A549 (cell line): ENCODE results near the gene ARMC9. TPM values are rescaled to one million over a fixed set of nuclear protein-coding genes. Genes with fewer than 3 reads are reported as not detected.
"Not testable (repeated sequence)": the region's sequence is repeated elsewhere in the genome, so short reads cannot be mapped to it uniquely, and the experiment has no call there.

ENCODE experiments used
- ATAC-seq, 2 experiments: fragments of 200-7000 bp in 1 of 2; fragments of >200 bp in 1 of 2; cut with Nextera tagmentation in 1 of 2; cut with Tn5 transposase in 1 of 2; 3 replicates each; pipeline versions ENCODE4 v1.8.0 to v1.9.1; 2018 to 2020; ENCODE audit warnings: mild to moderate bottlenecking in 1 of 2, moderate library complexity in 1 of 2
- CTCF ChIA-PET: fragments of 300-600 bp; sonication (Branson Sonifier 250); formaldehyde crosslinking; extraction: SDS; loops from one replicate; lab custom pipeline; 2021; ENCODE audit warnings: antibody characterized with exemption, inconsistent platforms; lab: Yijun Ruan, JAX
- POLR2A ChIA-PET: fragments of 350-600 bp; formaldehyde crosslinking; extraction: SDS; loops from one replicate; lab custom pipeline; 2021; ENCODE audit warnings: antibody characterized with exemption, inconsistent platforms; lab: Yijun Ruan, JAX
- DNase-seq, 2 experiments: peaks; one replicate each; pipeline versions ENCODE4 v3.0.0 to v3.0.0-alpha.2; 2011 to 2016; ENCODE audit warnings: low read depth in 1 of 2, low spot score in 1 of 2
- FAIRE-seq: peaks from 2 replicates; lab custom pipeline; 2011; peaks lifted over from hg19 to GRCh38; lab: Jason Lieb, UNC
- H3K27ac ChIP-seq, 2 experiments: fragments of >200 bp; sonication (Bioruptor Twin); formaldehyde crosslinking; 3 replicates each; pipeline ENCODE4 v1.5.1; 2016 to 2017
- H3K4me1 ChIP-seq: fragments of >200 bp; sonication (Bioruptor Twin); formaldehyde crosslinking; 3 replicates; pipeline ENCODE4 v1.6.1; 2016
- H3K4me2 ChIP-seq: fragments of >200 bp; sonication (Bioruptor Twin); formaldehyde crosslinking; 3 replicates; pipeline ENCODE4 v1.6.1; 2016
- H3K4me3 ChIP-seq: fragments of >200 bp; sonication (Bioruptor Twin); formaldehyde crosslinking; 3 replicates; pipeline ENCODE4 v1.5.1; 2016
- H3K9me3 ChIP-seq: fragments of >200 bp; sonication (Bioruptor Twin); formaldehyde crosslinking; 3 replicates; pipeline ENCODE4 v1.6.1; 2016
- CBX2 ChIP-seq: fragments of 200-600 bp; sonication (generic); IDR thresholded peaks from 2 replicates; pipeline ENCODE4 v1.6.1; 2016; ENCODE audit warnings: low read depth, mild to moderate bottlenecking, borderline replicate concordance
- CEBPB ChIP-seq, 2 experiments: fragments of >200 bp in 1 of 2; sonication (Bioruptor Twin) in 1 of 2; formaldehyde crosslinking in 1 of 2; IDR thresholded peaks; 2 replicates each; pipeline ENCODE4 v1.6.1; 2012 to 2016
- CHD2 ChIP-seq: fragments of 150-350 bp; IDR thresholded peaks from 2 replicates; pipeline ENCODE4 v1.6.1; 2014; ENCODE audit warnings: low read length; ENCODE audit not compliant: partially characterized antibody
- E2F6 ChIP-seq: IDR thresholded peaks from 2 replicates; pipeline ENCODE4 v1.6.1; 2012; ENCODE audit warnings: low read depth, borderline replicate concordance
- EHF ChIP-seq: fragments of 250-450 bp; sonication (Bioruptor Pico); IDR thresholded peaks from 2 replicates; pipeline ENCODE4 v1.5.0; 2020; ENCODE audit warnings: mild to moderate bottlenecking
- EP300 ChIP-seq, 2 experiments: fragments of >200 bp; sonication (Bioruptor Twin); formaldehyde crosslinking; IDR thresholded peaks; 2 replicates in 1 of 2; 3 replicates in 1 of 2; pipeline ENCODE4 v1.6.1; 2016 to 2017
- FOSL2 ChIP-seq, 2 experiments: fragments of 450-650 bp in 1 of 2; fragments of >200 bp in 1 of 2; sonication (Bioruptor Twin) in 1 of 2; formaldehyde crosslinking; IDR thresholded peaks; 2 replicates each; pipeline versions ENCODE4 v1.5.0 to v1.6.1; 2016 to 2020; ENCODE audit warnings: mild to moderate bottlenecking in 1 of 2, moderate library complexity in 1 of 2
- HES2 ChIP-seq: fragments of >200 bp; sonication (Bioruptor Twin); formaldehyde crosslinking; IDR thresholded peaks from 2 replicates; pipeline ENCODE4 v1.6.1; 2016
- HEYL ChIP-seq: fragments of 250-450 bp; sonication (Bioruptor Pico); IDR thresholded peaks from 2 replicates; pipeline ENCODE4 v1.8.0; 2021; ENCODE audit warnings: mild to moderate bottlenecking, moderate library complexity
- HMGXB4 ChIP-seq: fragments of 250-450 bp; sonication (Bioruptor Pico); IDR thresholded peaks from 2 replicates; pipeline ENCODE4 v1.5.0; 2021; ENCODE audit warnings: mild to moderate bottlenecking, moderate library complexity, borderline replicate concordance
- JUNB ChIP-seq: fragments of >200 bp; sonication (Bioruptor Twin); formaldehyde crosslinking; IDR thresholded peaks from 2 replicates; pipeline ENCODE4 v1.6.1; 2016
- KDM1A ChIP-seq: fragments of 200-600 bp; sonication (generic); IDR thresholded peaks from 2 replicates; pipeline ENCODE4 v1.6.1; 2016; ENCODE audit warnings: low read depth, mild to moderate bottlenecking
- KDM5A ChIP-seq: fragments of 200-600 bp; sonication (generic); IDR thresholded peaks from 2 replicates; pipeline ENCODE4 v1.6.1; 2016; ENCODE audit warnings: antibody characterized with exemption, mild to moderate bottlenecking
- MAZ ChIP-seq: fragments of 150-350 bp; IDR thresholded peaks from 2 replicates; pipeline ENCODE4 v1.6.1; 2014; ENCODE audit warnings: antibody characterized with exemption, low read depth, low read length, borderline replicate concordance
- NFE2L2 ChIP-seq: fragments of 150-350 bp; conservative IDR thresholded peaks from 2 replicates; pipeline ENCODE4 v1.6.1; 2014; ENCODE audit warnings: low read length
- NPAS2 ChIP-seq: fragments of 250-450 bp; sonication (Bioruptor Pico); IDR thresholded peaks from 2 replicates; pipeline ENCODE4 v1.8.0; 2022; ENCODE audit warnings: mild to moderate bottlenecking, moderate library complexity, borderline replicate concordance
- RAD21 ChIP-seq, 2 experiments: fragments of >200 bp in 1 of 2; sonication (Bioruptor Twin) in 1 of 2; formaldehyde crosslinking in 1 of 2; IDR thresholded peaks in 1 of 2; conservative IDR thresholded peaks in 1 of 2; 2 replicates in 1 of 2; 3 replicates in 1 of 2; pipeline ENCODE4 v1.6.1; 2012 to 2018; ENCODE audit warnings: inconsistent platforms in 1 of 2
- TFCP2L1 ChIP-seq: fragments of 250-450 bp; sonication (Bioruptor Pico); IDR thresholded peaks from 2 replicates; pipeline ENCODE4 v1.5.0; 2021; ENCODE audit warnings: mild to moderate bottlenecking
- TP53 ChIP-seq: fragments of 250-450 bp; sonication (Bioruptor Pico); IDR thresholded peaks from 2 replicates; pipeline ENCODE4 v1.5.0; 2021; ENCODE audit warnings: mild to moderate bottlenecking, moderate library complexity
- ZC3H11A ChIP-seq: fragments of 450-650 bp; IDR thresholded peaks from 2 replicates; pipeline ENCODE4 v1.6.1; 2014; ENCODE audit warnings: antibody characterized with exemption, mild to moderate bottlenecking
- ZFP36 ChIP-seq: fragments of 450-650 bp; IDR thresholded peaks from 2 replicates; pipeline ENCODE4 v1.6.1; 2014; ENCODE audit warnings: borderline replicate concordance; ENCODE audit not compliant: partially characterized antibody
- WGBS: methylation state at CpG from one replicate; pipeline ENCODE4 v1.1.6; 2017; ENCODE audit errors: missing lambda C conversion rate; 5-methylcytosine and 5-hydroxymethylcytosine counted together
- polyA plus RNA-seq, 4 experiments: library from polyadenylated mRNA; depleted of rRNA in 3 of 4; stranded (reverse); fragments of >200 nt; fragmentation: RNase III in 1 of 4; extraction: RNeasy Plus Mini Kit Qiagen cat#74134 plus additional on column Dnase treatment in 1 of 4; gene quantifications; 2 replicates in 3 of 4; 3 replicates in 1 of 4; pipeline ENCODE4 v1.2.3, GENCODE V29; 2011 to 2017
- TF ChIP-seq, protein P1 (sequence below): fragments of 250-450 bp; sonication (Bioruptor Pico); IDR thresholded peaks from 2 replicates; pipeline ENCODE4 v1.5.0; 2020; ENCODE audit warnings: low read depth, mild to moderate bottlenecking, moderate library complexity
- TF ChIP-seq, protein P2 (sequence below): IDR thresholded peaks from 2 replicates; pipeline ENCODE4 v1.6.1; 2012
- TF ChIP-seq, protein P3 (sequence below): fragments of >200 bp; sonication (Bioruptor Twin); formaldehyde crosslinking; IDR thresholded peaks from 3 replicates; pipeline ENCODE4 v1.6.1; 2016
- TF ChIP-seq, protein P4 (sequence below): fragments of 450-650 bp; IDR thresholded peaks from 2 replicates; pipeline ENCODE4 v1.6.1; 2014; ENCODE audit warnings: antibody characterized with exemption

Gene ARMC9
- polyA plus RNA-seq, 2 of the 4 experiments (the other 2 are of a cell fraction) = 12.0 to 14.1 TPM

DNA sequence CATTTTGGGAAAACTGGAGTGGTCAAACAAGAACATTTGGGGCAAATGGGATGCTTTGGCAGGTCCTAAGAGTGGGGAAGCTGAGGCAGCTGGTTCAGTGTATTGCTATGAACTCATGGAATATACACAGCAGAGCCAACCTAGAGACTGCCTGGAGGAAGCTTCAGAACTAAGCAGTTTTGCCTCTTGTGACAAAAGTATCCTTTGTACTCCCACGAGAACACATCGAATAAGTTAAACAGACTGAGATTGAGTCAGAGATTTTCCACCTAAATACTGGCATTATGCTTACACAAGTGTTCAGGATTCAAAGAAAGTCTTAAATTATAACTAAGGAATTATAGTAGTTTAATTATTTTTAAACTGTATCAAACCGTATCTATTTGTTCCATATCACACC is 5.2 kb upstream of the ARMC9 start:
- Histone ChIP-seq H3K4me2 (no peak overlapping the region), H3K27ac (no peak overlapping the region), H3K4me3 (no peak overlapping the region)
- POLR2A ChIA-PET = no interaction called here
- TF ChIP-seq JUNB (no peak), EHF (CRISPR knock-in tag) (no peak), FOSL2 (IDR thresholded peaks at IDR 0.05) (no peak), FOSL2 (CRISPR knock-in tag; IDR thresholded peaks at IDR 0.05) (no peak), EP300 (IDR thresholded peaks at IDR 0.05) (no peak), KDM5A (no peak), ZFP36 (no peak), CHD2 (no peak), E2F6 (no peak), RAD21 (conservative IDR thresholded peaks at IDR 0.05 in 1 of 2, IDR thresholded peaks at IDR 0.05 in 1 of 2) (no peak), CEBPB (IDR thresholded peaks at IDR 0.05) (no peak), TFCP2L1 (CRISPR knock-in tag) (no peak), MAZ (no peak), TP53 (CRISPR knock-in tag) (no peak), HEYL (CRISPR knock-in tag) (no peak), ZC3H11A (no peak), NPAS2 (no peak), KDM1A (no peak)
- TF ChIP-seq, protein P1, sequence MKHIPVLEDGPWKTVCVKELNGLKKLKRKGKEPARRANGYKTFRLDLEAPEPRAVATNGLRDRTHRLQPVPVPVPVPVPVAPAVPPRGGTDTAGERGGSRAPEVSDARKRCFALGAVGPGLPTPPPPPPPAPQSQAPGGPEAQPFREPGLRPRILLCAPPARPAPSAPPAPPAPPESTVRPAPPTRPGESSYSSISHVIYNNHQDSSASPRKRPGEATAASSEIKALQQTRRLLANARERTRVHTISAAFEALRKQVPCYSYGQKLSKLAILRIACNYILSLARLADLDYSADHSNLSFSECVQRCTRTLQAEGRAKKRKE = no peak
- TF ChIP-seq, protein P2, sequence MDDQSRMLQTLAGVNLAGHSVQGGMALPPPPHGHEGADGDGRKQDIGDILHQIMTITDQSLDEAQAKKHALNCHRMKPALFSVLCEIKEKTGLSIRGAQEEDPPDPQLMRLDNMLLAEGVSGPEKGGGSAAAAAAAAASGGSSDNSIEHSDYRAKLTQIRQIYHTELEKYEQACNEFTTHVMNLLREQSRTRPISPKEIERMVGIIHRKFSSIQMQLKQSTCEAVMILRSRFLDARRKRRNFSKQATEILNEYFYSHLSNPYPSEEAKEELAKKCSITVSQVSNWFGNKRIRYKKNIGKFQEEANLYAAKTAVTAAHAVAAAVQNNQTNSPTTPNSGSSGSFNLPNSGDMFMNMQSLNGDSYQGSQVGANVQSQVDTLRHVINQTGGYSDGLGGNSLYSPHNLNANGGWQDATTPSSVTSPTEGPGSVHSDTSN = no peak
- TF ChIP-seq, all 56 proteins: peak for 0
- no peak for ATAC-seq
- CTCF ChIA-PET = interaction anchor here (0.6 to 2.6 kb wide), 11 partner anchors 8 to 212 kb away, joined by 3 to 17 read pairs (median 5); partner anchors contain the start of gene HTR2B
- no peak for FAIRE-seq
- H3K4me1 ChIP-seq = 0 out of 3 replicates have a peak, but pooled peaks cover 4% of the 10 kb centered on the region
- DNase-seq = no peak
- no peaks in the 10 kb centered on the region for H3K9me3 ChIP-seq
- WGBS = 82% methylated on average over 3 of the region's 3 CpGs

DNA sequence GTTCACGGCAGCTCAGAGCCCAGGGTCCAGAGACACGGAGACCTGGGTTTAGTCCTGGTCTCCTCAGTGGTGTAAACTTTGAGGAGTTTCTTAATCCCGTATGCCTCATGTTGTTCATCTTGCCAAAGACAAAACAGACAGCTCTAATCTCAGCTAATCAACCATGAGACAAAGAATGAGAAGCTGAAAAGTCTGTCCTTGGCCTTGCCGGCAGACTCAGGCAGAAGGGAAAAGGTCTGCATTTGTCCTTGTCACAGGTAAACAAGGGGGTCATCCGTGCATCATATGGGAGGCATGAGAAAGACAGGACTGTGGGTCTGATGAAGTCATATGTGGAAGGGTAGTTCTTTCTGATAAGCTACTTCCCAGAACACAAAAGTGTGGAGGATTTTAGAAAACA is 1.8 kb upstream of the ARMC9 start:
- Histone ChIP-seq H3K4me3 (no peak overlapping the region), H3K4me2 (no peak overlapping the region), H3K4me1 (peaks cover 14% of the 10 kb centered on the region), H3K9me3 (no peaks in the 10 kb centered on the region), H3K27ac (no peak overlapping the region)
- WGBS = 81% methylated on average over 5 of the region's 5 CpGs
- CTCF ChIA-PET = interaction anchor here (0.9 to 1.9 kb wide), 6 partner anchors 13 to 286 kb away, joined by 3 to 6 read pairs (median 4); no protein-coding TSS in a partner anchor
- POLR2A ChIA-PET = no interaction called here
- ATAC-seq (no peak), DNase-seq (no peak), FAIRE-seq (no peak)
- TF ChIP-seq NFE2L2 = no peak
- TF ChIP-seq HES2 = no peak
- no peak for TF ChIP-seq HMGXB4
- TF ChIP-seq, protein P1 = no peak
- TF ChIP-seq, protein P3, sequence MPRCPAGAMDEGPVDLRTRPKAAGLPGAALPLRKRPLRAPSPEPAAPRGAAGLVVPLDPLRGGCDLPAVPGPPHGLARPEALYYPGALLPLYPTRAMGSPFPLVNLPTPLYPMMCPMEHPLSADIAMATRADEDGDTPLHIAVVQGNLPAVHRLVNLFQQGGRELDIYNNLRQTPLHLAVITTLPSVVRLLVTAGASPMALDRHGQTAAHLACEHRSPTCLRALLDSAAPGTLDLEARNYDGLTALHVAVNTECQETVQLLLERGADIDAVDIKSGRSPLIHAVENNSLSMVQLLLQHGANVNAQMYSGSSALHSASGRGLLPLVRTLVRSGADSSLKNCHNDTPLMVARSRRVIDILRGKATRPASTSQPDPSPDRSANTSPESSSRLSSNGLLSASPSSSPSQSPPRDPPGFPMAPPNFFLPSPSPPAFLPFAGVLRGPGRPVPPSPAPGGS = no peak
- TF ChIP-seq MAZ = no peak
- no peak for TF ChIP-seq FOSL2 (IDR thresholded peaks at IDR 0.05)
- TF ChIP-seq FOSL2 (CRISPR knock-in tag; IDR thresholded peaks at IDR 0.05) = no peak
- no peak for TF ChIP-seq CBX2
- TF ChIP-seq, protein P4, sequence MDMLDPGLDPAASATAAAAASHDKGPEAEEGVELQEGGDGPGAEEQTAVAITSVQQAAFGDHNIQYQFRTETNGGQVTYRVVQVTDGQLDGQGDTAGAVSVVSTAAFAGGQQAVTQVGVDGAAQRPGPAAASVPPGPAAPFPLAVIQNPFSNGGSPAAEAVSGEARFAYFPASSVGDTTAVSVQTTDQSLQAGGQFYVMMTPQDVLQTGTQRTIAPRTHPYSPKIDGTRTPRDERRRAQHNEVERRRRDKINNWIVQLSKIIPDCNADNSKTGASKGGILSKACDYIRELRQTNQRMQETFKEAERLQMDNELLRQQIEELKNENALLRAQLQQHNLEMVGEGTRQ = no peak

DNA sequence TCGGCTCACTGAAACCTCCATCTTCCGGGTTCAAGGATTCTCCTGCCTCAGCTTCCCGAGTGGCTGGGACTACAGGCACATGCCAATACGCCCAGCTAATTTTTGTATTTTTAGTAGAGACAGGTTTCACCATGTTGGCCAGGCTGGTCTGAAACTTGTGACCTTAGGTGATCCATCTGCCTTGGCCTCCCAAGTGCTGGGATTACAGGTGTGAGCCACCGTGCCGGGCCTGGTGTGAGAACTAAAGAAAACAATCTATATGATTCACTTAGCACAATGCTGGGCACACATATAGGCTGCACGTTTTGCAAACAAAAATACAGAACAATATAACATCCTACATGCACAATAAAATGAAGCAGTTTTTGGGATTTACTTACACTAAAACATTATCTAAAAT is 1.2 kb upstream of the ARMC9 start:
- DNase-seq, POLR2A ChIA-PET, H3K9me3 ChIP-seq, H3K27ac ChIP-seq, H3K4me3 ChIP-seq, FAIRE-seq, ATAC-seq: not testable (repeated sequence)
- CTCF ChIA-PET = interaction anchor here (1.0 to 1.9 kb wide), 6 partner anchors 14 to 215 kb away, joined by 3 to 6 read pairs (median 4); no protein-coding TSS in a partner anchor
- H3K4me2 ChIP-seq = peak overlapping the region; percentile 94
- H3K4me1 ChIP-seq = peaks cover 14% of the 10 kb centered on the region
- 82% methylated on average over 7 of the region's 7 CpGs for WGBS
